GM04503 (cell line): ENCODE data around the gene AMZ2.

Experiments
- DNase-seq: peaks from one replicate; pipeline ENCODE4 v3.0.0-alpha.2; 2012; ENCODE audit warnings: low read depth

AMZ2 gene

DNA sequence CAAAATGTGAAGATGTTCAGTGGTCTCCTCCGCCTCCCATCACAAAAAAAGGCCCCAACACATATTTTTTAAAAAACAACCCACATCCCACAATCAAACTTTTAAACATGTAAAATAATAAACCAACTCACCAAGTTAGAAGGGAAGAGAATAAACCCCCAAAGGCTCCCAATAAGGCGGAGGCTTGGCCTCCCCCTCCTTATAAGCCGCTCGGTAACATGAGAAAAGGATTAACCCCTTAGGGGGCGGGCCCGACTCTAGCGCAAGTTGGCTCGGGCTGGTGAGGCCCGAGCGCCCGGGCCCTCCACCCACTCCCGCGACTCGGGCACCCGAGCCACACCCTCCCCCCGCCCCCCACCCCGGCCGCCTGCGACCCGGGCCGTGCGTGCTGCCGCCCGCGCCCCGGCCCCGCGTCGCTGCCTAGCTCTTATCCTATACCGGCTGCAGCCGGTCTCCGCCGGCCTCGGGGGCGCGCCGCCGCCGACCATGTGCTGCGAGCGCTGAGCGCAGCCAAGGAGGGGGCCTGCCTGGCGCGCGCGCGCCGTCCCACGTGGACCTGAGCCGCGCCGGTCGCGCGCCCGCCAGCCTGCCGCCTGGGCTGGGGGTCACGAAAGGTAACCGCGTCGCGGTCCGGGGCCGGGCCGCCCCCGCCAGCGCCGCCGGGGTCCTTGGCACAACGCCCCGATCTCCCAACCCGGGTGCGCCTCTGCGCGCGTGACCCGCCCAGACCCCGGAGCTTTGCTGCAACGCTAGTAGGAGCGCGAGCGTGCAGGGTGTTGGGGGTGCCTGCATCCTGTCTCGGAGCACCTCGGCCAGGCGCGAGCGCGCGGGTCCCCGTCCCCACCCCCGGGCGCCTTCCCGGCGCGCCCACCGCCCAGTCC lies 43.4 kb downstream of the AMZ2 start, which contains the start of the genes ARSG and SLC16A6:
TSS of gene ARSG (plus strand) at position 541 of the 881 bp plus-strand sequence. CDS start 15,999 bp downstream, outside the sequence.
TSS of gene SLC16A6 (minus strand) at position 173 of the 881 bp plus-strand sequence. CDS start 12,807 bp downstream, outside the sequence.
- DNase-seq: no peak

DNA sequence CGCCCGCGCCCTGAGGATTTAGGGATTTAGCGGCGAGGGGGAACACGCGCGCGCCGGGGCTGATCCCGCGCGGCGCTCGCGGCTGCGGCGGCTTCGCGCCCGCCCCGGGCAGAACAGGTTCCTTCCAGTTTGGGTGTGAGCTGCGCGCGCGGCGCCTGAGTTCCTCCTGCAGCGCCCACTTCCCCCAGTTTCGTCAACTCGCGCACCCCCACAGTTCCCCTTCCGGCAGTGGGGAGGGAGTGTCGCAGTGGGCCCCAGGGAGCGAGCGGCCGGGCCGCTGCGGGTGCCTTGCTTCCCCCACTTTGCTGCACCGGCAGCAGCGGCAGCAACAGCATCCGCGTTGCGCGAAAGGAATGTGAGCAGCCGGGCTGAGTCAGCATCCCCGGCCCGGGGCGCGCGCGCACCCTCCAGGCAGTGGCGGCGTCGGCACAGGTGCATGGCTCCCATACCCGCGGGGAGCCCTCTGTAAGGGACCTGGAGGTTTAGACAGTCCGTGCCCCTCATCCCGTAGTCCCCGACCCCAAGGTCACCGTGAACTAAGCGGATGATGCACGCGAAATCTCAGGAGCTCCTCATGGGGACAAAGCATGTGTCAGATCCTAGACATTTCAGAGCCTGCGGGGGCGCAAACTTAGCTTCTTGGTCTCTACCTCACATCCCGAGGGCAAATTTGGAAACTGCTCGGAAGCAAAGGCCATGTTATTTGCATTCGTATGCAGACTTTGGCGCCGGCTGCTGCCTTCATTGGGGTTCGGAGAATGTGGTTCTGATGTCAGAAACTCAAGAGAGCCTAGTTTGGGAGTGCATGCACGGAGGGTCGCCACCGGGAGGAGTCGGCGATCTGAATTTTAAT lies 44.2 kb downstream of the AMZ2 start:
- no peak for DNase-seq

- no peak for DNase-seq
These were observed 44.8 kb downstream of the AMZ2 start for GRCh38 chr17:68292689-68293040.

DNA sequence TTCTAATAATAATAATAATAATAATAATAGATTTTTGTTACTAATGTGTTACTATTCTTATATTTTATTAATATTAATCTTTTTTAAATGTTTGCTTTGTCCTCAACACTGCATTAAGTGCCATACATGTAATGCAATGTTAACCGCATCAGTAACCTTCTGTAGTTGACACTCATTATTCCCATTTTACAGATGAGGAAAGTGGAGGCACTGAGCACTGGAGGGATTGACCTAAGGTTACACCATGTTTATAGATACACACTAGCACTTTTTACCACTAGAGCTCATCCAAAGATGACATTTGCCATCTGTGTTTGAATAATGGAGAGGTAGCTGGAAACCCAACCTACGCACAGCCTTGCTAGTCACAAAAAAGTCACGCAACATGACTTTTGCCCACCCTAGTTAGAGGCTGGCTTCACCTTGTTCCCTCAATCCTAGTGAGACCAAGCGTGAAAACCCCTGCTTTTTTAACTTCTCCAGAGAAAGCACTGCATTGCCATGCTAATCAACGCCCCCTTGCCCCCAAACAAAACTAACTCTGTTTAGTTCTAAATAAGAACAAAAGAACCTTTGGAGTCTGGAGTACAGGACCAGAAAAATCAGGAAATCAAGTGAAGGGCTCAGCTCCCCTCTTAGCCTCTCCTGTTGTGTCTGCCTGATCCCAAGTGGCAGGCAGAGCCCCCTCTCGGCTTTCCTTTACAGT lies 45.8 kb downstream of the AMZ2 start:
- no peak for DNase-seq

DNA sequence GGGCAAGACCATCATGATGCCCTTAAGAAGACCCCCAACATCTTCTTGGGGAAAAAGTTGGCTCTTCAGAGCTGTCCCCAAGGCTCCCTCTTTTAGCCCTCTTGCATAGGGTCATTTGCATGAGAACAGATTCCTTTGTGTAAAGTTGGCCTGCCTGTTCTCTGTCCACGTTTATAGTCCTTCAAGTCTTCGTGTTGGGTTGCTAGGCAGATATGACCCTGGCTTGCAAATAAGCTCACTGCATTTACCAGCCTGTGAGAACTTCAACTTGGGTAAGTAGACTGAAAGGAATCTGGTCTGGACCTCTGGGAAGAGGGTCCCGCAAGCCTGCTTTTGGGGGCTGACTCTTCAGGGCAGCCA lies 46.3 kb downstream of the AMZ2 start:
- DNase-seq: no peak

GRCh38 chr17:68294617-68295016 lies 46.8 kb downstream of the AMZ2 start:
- DNase-seq: no peak

GRCh38 chr17:68295086-68295485 lies 47.2 kb downstream of the AMZ2 start:
- DNase-seq: no peak

DNA sequence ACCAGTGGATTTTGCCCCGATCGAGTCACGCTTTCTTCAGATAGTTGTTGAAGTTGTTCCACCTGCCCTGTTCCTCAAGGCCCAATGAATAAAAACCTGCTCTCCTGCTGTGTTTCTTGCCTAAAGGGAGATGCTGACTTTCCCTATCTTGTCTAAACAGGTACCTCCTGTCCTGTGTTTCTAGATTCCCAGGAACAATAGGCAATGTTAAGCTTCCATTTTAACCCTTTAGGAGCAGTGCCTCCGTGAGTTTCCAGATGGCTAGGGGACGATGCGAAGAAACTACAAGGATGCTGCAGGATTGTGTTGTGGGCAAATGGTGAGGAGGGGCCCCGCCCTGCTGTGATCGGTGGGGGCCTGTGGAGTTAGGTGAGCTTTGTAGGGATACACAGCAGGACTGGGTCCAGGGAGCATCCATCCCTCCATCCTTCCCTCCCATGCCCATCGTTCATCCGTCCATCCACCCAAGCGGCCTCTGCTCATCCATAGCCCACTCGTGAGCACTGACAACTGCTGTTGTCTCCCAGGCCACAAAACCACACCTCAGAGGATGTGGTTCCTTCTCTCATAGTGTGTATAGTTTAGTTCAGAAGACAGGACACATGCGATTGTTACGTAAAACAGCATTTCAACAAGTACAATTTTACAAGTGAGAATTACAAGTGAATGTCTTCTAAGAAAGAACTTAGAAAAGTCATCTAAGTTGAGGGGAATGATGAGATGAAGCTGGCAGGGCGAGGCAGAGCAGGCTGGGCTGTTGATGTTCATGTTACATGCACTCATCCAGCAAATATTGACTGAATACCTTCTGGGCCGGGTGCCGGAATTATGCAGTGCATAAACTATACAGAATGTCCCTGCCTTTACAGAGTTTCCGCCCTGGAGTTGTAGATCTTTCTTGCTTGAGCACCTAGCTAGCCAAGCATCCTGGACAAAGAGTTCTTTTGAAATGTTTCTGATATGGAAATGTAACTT lies 48.7 kb downstream of the AMZ2 start:
- DNase-seq: no peak

DNA sequence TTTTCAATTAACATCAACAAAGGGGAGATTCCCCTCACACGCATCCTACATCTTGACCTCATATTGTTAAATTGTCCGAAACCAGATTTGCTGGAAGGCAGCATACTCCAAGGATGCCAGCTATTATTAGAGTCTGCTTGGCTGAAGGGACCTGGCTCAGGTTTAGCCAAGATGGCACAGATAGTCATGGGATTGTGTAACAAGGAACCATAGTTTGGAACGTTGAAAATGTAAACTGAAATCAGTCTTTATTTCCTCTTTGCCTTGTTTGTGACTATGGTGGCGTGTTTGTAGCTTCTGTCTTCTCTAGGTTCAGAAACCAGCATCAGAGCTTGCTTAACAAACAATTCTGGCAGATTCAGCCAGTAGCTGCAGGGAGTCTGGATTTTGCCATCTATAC lies 49.4 kb downstream of the AMZ2 start:
- no peak for DNase-seq

DNA sequence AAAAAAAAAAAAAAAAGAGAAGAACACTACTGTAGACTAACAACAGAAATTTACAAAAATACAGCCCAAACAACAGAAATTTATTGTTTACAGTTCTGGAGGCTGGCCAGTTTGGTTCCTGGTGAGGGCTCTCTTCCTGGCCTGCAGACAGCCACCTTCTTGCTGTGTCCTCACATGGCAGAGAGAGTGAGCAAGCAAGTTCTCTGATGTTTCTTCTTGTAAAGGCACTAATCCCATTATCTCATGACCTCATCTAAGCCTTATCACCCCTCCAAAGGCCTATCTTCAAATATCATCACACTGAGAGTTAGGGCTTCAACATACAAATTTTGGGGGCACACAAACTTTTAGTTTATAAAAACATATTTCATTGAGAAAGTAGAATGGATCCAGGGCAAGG lies 50.8 kb downstream of the AMZ2 start:
- no peak for DNase-seq

DNA sequence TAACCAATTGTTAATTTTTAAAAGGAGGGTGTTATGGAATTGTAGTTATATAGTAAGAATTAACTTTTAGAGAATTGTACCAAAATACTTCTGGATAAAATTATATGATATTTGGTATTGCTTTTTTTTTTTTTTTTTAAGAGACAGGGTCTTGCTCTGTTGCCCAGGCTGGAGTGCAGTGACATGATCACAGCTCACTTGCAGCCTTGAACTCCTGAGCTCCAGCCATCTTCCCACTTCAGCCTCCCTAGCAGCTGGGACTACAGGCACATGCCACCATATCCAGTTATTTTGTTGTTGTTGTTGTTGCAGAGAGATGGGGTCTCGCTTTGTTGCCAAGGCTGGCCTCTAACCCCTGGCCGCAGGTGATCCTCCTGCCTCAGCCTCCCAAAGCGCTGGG lies 52.0 kb downstream of the AMZ2 start:
- no peak for DNase-seq

GRCh38 chr17:68301438-68301959 lies 53.7 kb downstream of the AMZ2 start:
- no peak for DNase-seq

DNA sequence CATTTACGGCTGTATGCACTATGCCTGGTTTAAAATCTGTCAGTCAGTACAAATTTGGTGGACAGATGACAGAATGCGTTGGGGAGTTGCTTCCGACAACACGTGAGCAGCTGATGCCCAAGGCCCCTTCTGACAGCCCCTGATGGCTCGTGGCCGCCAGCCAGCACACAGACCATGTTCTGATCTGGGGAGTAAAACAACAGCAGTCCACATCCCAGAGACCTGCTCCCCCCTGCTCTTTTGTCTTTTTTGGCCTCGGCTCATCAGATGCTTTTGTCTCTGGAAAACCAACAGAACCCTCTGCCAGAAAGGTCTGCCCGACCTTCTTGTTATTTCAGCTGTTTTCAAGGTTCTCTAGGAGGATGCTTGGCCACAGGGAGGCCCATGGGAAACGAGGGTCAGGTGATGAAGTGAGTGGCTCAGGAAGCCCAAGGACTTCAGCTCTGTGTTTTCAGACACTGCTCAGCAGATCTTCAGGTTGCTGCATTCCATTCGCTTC lies 54.3 kb downstream of the AMZ2 start:
- no peak for DNase-seq

DNA sequence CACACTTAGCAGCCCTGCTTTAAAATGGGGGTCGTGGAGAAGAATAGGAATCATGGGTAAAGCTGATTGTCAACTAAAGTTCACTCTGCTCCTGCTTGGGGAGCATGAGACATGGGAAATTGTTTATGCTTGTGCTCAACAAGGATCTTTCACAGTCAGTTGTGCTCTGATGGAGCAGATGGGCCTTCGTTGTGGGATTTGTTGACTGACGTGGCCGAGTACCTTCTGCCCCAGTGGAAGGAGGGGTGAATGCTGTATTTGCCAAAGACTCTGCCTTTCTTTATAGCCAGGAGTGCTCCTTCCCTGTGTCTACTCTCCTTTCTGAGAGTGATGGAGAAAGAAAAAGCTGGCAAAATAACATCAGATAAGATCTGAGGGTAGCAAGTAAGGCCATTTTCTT lies 54.8 kb downstream of the AMZ2 start:
- no peak for DNase-seq

GRCh38 chr17:68304706-68305105 lies 56.9 kb downstream of the AMZ2 start:
- no peak for DNase-seq

- no peak for DNase-seq
These were observed 57.3 kb downstream of the AMZ2 start for GRCh38 chr17:68305142-68305541.
